GM13976 (cell line): ENCODE data around the gene SV2C.
A peak's percentile ranks its signal among the peaks of the same experiment; 100 is the strongest.

Experiments used
- DNase-seq: peaks from one replicate; pipeline ENCODE4 v3.0.0; 2012; ENCODE audit warnings: low spot score
- in situ Hi-C: fragments of 300-500 bp; cut with MboI; formaldehyde crosslinking; loops from one replicate; pipeline ENCODE4 v1.12.0; 2022; ENCODE audit warnings: low sequenced_read_pairs, mixed read lengths, inconsistent platforms; ENCODE audit not compliant: unreplicated experiment
- TF ChIP-seq, protein P1 (sequence below): IDR thresholded peaks from 2 replicates; pipeline ENCODE4 v1.5.1; 2012; ENCODE audit warnings: borderline replicate concordance, mild to moderate bottlenecking; ENCODE audit not compliant: insufficient read depth; ENCODE audit errors: extremely low read depth, missing control alignments, control extremely low read depth

The SV2C gene

DNA sequence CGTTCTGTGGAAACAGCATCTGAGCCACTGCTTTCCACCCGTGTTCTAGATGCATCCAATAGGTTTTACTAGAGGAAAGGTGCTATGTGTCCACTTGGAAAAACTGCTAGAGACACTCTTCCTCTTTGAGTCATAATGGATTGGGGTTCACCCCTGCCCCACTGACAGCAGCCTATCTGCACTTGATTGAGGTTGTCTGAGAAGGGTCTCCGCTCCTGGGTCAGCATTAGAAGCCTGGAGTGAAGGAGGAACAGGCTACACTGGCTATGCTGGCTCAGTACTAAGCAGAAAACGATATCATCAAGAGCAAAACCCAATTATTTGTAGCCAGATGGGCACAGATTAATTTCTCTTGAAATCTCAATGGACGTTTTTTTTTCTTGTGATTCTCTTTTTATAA, 167.3 kb downstream of the SV2C start:
- TF ChIP-seq, protein P1, sequence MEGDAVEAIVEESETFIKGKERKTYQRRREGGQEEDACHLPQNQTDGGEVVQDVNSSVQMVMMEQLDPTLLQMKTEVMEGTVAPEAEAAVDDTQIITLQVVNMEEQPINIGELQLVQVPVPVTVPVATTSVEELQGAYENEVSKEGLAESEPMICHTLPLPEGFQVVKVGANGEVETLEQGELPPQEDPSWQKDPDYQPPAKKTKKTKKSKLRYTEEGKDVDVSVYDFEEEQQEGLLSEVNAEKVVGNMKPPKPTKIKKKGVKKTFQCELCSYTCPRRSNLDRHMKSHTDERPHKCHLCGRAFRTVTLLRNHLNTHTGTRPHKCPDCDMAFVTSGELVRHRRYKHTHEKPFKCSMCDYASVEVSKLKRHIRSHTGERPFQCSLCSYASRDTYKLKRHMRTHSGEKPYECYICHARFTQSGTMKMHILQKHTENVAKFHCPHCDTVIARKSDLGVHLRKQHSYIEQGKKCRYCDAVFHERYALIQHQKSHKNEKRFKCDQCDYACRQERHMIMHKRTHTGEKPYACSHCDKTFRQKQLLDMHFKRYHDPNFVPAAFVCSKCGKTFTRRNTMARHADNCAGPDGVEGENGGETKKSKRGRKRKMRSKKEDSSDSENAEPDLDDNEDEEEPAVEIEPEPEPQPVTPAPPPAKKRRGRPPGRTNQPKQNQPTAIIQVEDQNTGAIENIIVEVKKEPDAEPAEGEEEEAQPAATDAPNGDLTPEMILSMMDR, result no peak
- DNase-seq, result no peak
- in situ Hi-C loops, result no loop called here

DNA sequence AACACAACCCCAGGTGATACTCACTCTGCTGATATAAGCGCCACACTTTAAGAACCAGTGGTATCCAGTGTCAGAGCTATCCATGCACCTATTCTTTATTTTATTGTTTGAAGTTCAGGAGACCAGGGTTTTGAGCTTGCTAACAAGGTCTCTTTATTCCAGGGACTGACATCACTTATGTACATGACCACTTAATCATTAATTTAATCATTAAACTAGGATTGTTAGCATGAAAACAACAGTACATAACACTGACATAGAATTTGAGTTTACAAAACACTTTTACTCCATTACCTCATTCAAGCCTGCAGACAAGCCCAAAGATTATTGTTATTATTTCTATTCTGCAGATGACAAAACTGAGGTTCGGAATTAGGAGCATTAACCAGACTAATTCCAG, 168.5 kb downstream of the SV2C start:
- no peak for DNase-seq
- TF ChIP-seq, protein P1, result no peak
- in situ Hi-C loops, result no loop called here

- DNase-seq, result no peak
- TF ChIP-seq, protein P1, result no peak
- in situ Hi-C loops, result no loop called here
Measured at GRCh38 chr5:76252437-76252836, 169.3 kb downstream of the SV2C start.

DNA sequence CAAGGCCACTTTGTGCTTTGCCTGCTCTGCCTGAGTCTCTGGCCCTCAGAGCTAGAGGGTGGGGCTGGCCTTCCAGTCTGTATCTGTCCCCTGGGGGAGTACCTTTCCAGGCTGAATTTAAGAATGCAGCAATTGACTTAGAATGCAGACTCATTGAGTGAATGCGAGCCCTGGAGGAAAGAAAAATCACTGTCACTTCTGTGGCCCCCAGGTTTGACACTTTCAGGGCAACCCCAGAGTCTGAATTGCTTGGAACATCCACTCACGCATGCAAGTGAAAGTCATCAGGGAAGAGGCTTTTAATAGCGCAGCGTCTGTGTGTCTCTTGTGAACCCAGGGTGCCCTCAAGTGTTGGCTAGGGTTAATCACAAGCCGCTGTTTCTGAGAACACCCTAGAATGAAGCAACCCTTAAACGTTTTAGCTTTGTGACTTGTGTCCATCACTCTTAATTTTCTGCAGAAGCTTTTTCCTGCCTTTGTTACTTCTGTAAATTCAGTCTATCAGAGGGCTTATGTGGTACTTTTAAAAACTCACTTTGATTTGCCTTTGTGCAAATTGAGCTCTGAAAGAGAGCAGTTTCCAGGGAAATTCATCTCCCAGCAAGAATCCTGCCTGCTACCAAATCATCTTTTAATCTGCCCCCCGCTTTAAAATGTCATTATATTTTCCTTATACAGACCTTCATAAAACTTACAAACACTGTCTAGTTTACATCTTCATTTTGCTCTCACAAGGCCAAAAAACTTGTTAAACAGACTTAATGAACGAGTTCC, 173.1 kb downstream of the SV2C start:
- peak; percentile 64 for DNase-seq
- in situ Hi-C loops, result no loop called here
- TF ChIP-seq, protein P1, result peak; percentile 75

GRCh38 chr5:76257225-76257833, 174.1 kb downstream of the SV2C start:
- TF ChIP-seq, protein P1, result no peak
- no peak for DNase-seq
- in situ Hi-C loops, result no loop called here

- DNase-seq, result no peak
- TF ChIP-seq, protein P1, result no peak
- in situ Hi-C loops, result no loop called here
Measured at GRCh38 chr5:76257897-76258296, 174.7 kb downstream of the SV2C start.
